Activated T-helper 1 cell treated with anti-CD3 and anti-CD28 coated beads, Interleukin-12 subunit alpha, Interleukin-12 subunit beta, Interleukin-2, Interleukin-4 antibody, amounts not matched to agents 30 ng/mL and 10 ng/mL and 1 ng/mL, durations not matched to agents 14 hours and 24 hours and 36 hours (primary cell): ENCODE measurements around the gene GOLPH3. TPM values are rescaled to one million over a fixed set of nuclear protein-coding genes. Genes with fewer than 3 reads are reported as not detected.
"Not testable (repeated sequence)": the region's sequence is repeated elsewhere in the genome, so short reads cannot be mapped to it uniquely, and the experiment has no call there.

ENCODE experiments used
- DNase-seq: peaks from one replicate; pipeline ENCODE4 v3.0.0; 2021; ENCODE audit warnings: low spot score
- H3K27ac Mint-ChIP-seq: one replicate; pipeline ENCODE4 v1.8.0; 2021; ENCODE audit warnings: mild to moderate bottlenecking, mixed read lengths
- H3K27me3 Mint-ChIP-seq: one replicate; pipeline ENCODE4 v1.8.0; 2022; ENCODE audit warnings: mild to moderate bottlenecking, moderate library complexity, mixed read lengths; ENCODE audit not compliant: insufficient read depth
- H3K36me3 Mint-ChIP-seq: one replicate; pipeline ENCODE4 v1.8.0; 2021; ENCODE audit warnings: low read depth, mixed read lengths
- H3K4me1 Mint-ChIP-seq: one replicate; pipeline ENCODE4 v1.8.0; 2021; ENCODE audit warnings: low read depth, mixed read lengths
- H3K4me3 Mint-ChIP-seq: one replicate; pipeline ENCODE4 v1.8.0; 2021; ENCODE audit warnings: mild to moderate bottlenecking, moderate library complexity, mixed read lengths
- H3K9me3 Mint-ChIP-seq: one replicate; pipeline ENCODE4 v1.8.0; 2021; ENCODE audit warnings: mixed read lengths
- intact Hi-C: fragments of 100-400 bp; cut with micrococcal nuclease; formaldehyde crosslinking; loops from one replicate; pipeline ENCODE4 v1.15.1; 2024
- total RNA-seq: library from RNA; stranded (reverse); gene quantifications from 2 replicates; pipeline ENCODE4 v1.2.3, GENCODE V29; 2022

The GOLPH3 gene
- total RNA-seq, 1 donor from 2014 or later, result 85.1 TPM

DNA sequence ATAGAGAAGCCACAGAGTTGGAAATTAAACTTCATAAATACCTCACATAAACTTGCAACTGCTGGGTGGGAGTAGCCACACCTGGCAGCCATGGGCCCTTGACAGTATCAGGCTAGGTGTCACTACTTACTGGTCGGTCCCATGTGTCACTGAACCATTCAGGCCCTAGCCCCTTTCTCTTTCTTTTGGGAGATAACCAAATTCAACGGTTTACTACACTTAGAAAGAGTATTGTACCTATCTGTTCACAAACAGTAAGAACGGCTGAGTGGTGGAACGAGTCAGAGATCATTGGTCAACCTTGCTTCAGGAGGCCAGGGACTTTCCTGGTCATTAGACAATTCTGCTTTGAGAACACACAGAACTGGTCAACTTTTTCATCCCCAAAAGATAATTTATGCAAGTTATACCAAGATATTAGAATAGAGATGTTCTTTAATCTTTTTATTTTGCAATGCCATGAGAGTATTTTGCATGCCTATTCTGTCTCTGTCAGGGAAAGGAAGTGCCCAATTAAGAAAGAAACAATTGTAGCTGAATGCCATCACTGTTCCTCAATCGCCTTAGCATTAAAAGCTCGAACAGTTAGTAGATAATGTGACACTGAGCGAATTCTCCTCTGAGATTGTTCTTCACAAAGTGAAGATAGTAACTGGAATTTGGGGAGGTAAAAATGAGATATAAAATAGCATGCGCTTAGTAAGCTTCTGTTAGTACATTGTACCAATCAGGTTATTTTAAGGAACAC, 50.9 kb downstream of the GOLPH3 start:
- no peaks in the 10 kb centered on the region for H3K27me3 Mint-ChIP-seq
- H3K4me3 Mint-ChIP-seq, result no peak overlapping the region
- no peak overlapping the region for H3K27ac Mint-ChIP-seq
- H3K36me3 Mint-ChIP-seq, result peaks cover 39% of the 10 kb centered on the region
- peaks cover 25% of the 10 kb centered on the region for H3K4me1 Mint-ChIP-seq
- no peaks in the 10 kb centered on the region for H3K9me3 Mint-ChIP-seq
- intact Hi-C loops, result loop anchor here (5.0 kb wide), 1 partner anchor 49 kb away; the partner anchor contains the start of gene GOLPH3
- no peak for DNase-seq

- H3K27me3 Mint-ChIP-seq, DNase-seq, H3K27ac Mint-ChIP-seq, H3K4me3 Mint-ChIP-seq, intact Hi-C loops, H3K9me3 Mint-ChIP-seq: not testable (repeated sequence)
- Mint-ChIP-seq H3K4me1 (peaks cover 46% of the 10 kb centered on the region), H3K36me3 (peaks cover 40% of the 10 kb centered on the region)
Measured at GRCh38 chr5:32118922-32119321, 55.2 kb downstream of the GOLPH3 start.

DNA sequence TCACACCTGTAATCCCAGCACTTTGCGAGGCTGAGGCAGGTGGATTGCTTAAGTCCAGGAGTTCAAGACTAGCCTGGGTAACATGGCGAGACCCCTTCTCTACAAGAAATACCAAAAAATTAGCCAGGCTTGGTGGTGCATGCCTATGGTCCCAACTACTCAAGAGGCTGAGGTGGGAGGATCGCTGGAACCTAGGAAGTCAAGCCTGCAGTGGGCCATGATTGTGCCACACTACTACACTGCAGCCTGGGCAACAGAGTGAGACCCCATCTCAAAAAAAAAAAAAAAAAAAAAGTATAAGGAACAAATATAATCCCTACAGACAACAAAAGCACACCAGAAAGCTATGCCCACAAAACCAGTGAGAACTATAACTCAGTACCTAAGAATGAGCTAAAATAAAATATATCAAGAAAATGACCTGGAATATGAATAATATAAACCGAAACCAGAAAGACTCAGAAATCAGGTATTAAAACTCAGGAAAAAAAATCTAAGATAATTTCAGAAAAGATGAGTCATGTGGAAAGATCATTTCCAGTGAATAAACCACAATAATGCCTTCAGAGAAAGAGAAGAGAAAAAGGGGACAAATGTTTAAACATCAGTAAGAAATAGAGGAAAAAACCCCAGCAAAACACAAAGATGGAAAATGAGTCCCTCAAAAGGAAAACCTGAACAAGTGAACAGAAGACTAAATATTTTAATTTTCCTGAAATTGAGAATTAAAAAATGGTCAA, 57.4 kb downstream of the GOLPH3 start:
- H3K4me1 Mint-ChIP-seq, result peaks cover 33% of the 10 kb centered on the region
- no peaks in the 10 kb centered on the region for H3K9me3 Mint-ChIP-seq
- H3K27ac Mint-ChIP-seq, result peak overlapping the region; percentile 80
- H3K27me3 Mint-ChIP-seq, result no peaks in the 10 kb centered on the region
- intact Hi-C loops, result no loop called here
- peaks cover 38% of the 10 kb centered on the region for H3K36me3 Mint-ChIP-seq
- no peak for DNase-seq
- H3K4me3 Mint-ChIP-seq, result peak overlapping the region; percentile 13

GRCh38 chr5:32115985-32116384, 58.1 kb downstream of the GOLPH3 start:
- DNase-seq, result no peak
- Mint-ChIP-seq H3K27ac (peak overlapping the region; percentile 80), H3K4me3 (no peak overlapping the region), H3K27me3 (no peaks in the 10 kb centered on the region), H3K4me1 (peaks cover 34% of the 10 kb centered on the region), H3K9me3 (no peaks in the 10 kb centered on the region), H3K36me3 (peaks cover 41% of the 10 kb centered on the region)
- intact Hi-C loops, result no loop called here

DNA sequence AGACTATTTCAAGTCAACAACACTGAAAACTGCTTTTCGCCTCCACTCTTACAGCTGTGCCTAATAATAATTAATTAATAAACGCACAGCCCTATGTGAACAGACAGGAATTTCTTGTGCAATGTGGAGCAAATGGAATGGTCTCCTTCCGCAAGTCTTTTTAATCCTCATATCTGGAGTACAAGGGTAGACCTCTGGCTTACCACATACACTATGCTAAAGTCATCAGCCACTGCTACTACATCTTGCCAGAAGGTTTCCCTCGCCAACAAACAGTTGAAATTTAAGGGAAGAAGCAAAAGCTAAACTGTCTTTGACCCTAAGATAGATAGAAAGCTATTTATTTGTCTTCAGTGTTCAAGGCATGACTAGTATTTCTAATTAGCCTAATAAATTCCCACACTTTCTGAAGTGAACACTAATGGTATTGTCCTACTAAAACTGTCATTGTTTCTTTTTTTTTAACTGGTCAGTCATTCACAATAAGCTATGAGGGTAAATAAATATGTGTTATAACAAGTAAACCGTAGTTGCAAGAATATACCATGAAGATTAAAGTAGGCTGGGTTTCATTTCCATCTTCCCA, 63.9 kb downstream of the GOLPH3 start:
- no peak overlapping the region for H3K4me3 Mint-ChIP-seq
- H3K27me3 Mint-ChIP-seq, result no peaks in the 10 kb centered on the region
- H3K36me3 Mint-ChIP-seq, result peaks cover 28% of the 10 kb centered on the region
- peaks cover 8% of the 10 kb centered on the region for H3K4me1 Mint-ChIP-seq
- DNase-seq, result no peak
- no peak overlapping the region for H3K27ac Mint-ChIP-seq
- intact Hi-C loops, result no loop called here
- no peaks in the 10 kb centered on the region for H3K9me3 Mint-ChIP-seq

DNA sequence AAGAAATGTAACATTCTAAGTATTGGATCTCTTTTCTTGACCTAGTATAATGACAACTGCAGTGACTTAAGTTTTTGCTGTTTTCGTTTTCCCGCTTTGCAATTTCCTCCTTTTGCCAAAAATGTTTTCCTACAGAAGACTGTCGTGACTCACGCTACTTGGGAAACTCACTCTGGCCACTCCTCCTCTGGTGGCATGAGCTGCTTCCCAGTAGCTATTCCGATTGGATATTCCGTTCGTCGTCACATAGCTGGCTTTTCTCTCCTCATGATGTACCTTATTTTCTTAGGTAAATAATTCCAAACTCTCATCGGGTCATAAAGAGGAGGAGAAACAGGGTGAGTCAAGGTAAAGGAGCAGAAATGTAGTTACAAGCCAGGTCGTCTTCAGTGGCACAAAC, 64.9 kb downstream of the GOLPH3 start:
- Mint-ChIP-seq H3K9me3 (no peaks in the 10 kb centered on the region), H3K4me1 (peaks cover 6% of the 10 kb centered on the region), H3K36me3 (peaks cover 26% of the 10 kb centered on the region), H3K4me3 (no peak overlapping the region), H3K27ac (no peak overlapping the region), H3K27me3 (no peaks in the 10 kb centered on the region)
- intact Hi-C loops, result loop anchor here (5.0 kb wide), 1 partner anchor 218 kb away; no protein-coding TSS in a partner anchor
- DNase-seq, result no peak

- Mint-ChIP-seq H3K9me3 (no peaks in the 10 kb centered on the region), H3K27me3 (no peaks in the 10 kb centered on the region), H3K36me3 (peaks cover 26% of the 10 kb centered on the region), H3K27ac (no peak overlapping the region), H3K4me1 (peaks cover 6% of the 10 kb centered on the region), H3K4me3 (no peak overlapping the region)
- no peak for DNase-seq
- intact Hi-C loops, result loop anchor here (5.0 kb wide), 1 partner anchor 219 kb away; no protein-coding TSS in a partner anchor
Measured at GRCh38 chr5:32108167-32108566, 66.0 kb downstream of the GOLPH3 start.

DNA sequence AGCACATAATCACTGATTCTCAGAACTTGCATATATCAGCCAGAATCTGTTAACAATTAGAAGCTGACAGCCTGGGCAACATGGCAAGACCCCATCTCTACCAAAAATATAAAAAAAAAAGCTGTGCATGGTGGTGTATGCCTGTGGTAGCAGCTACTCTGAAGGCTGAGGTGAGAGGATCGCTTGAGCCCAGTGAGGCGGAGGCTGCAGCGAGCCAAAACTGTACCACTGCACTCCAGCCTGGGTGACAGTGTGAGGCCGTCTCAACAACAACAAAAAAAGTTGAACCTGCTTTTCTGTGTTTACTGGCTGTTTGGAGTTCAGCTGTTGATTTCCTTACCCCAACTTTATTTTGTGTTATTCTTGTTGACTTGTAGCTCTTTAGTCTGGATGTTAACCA, 66.8 kb downstream of the GOLPH3 start:
- Mint-ChIP-seq H3K36me3 (peaks cover 24% of the 10 kb centered on the region), H3K4me1 (peaks cover 6% of the 10 kb centered on the region), H3K27me3 (no peaks in the 10 kb centered on the region), H3K27ac (no peak overlapping the region), H3K9me3 (no peaks in the 10 kb centered on the region), H3K4me3 (no peak overlapping the region)
- intact Hi-C loops, result loop anchor here (5.0 kb wide), 1 partner anchor 220 kb away; no protein-coding TSS in a partner anchor
- no peak for DNase-seq

DNA sequence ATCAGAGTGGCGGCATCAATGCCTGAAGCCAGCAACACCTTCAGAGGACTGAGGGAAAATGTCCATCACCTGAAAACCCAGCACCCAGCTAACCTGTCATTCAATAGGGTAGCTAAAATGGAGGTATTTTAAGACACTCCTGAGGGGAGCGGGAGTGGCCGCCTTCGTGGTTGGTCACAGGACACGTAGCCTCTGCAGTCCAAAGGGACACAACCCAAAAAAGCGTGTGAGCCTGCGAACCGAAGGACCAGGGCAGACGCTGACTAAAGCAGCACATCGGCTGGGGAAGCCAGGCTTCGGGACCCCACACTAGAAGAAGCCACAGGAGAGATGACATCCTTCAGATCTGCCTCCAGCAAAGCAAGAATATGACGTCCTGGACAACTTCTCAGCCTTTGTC, 70.6 kb downstream of the GOLPH3 start:
- no peaks in the 10 kb centered on the region for H3K27me3 Mint-ChIP-seq
- DNase-seq, result no peak
- H3K4me1 Mint-ChIP-seq, result no peaks in the 10 kb centered on the region
- H3K4me3 Mint-ChIP-seq, result no peak overlapping the region
- intact Hi-C loops, result no loop called here
- peaks cover 10% of the 10 kb centered on the region for H3K36me3 Mint-ChIP-seq
- H3K9me3 Mint-ChIP-seq, result no peaks in the 10 kb centered on the region
- no peak overlapping the region for H3K27ac Mint-ChIP-seq

- H3K4me3 Mint-ChIP-seq, result no peak overlapping the region
- no peaks in the 10 kb centered on the region for H3K4me1 Mint-ChIP-seq
- no peaks in the 10 kb centered on the region for H3K27me3 Mint-ChIP-seq
- no peaks in the 10 kb centered on the region for H3K9me3 Mint-ChIP-seq
- no peak overlapping the region for H3K27ac Mint-ChIP-seq
- DNase-seq, result no peak
- H3K36me3 Mint-ChIP-seq, result peaks cover 8% of the 10 kb centered on the region
- intact Hi-C loops, result no loop called here
Measured at GRCh38 chr5:32102254-32102986, 71.7 kb downstream of the GOLPH3 start.

DNA sequence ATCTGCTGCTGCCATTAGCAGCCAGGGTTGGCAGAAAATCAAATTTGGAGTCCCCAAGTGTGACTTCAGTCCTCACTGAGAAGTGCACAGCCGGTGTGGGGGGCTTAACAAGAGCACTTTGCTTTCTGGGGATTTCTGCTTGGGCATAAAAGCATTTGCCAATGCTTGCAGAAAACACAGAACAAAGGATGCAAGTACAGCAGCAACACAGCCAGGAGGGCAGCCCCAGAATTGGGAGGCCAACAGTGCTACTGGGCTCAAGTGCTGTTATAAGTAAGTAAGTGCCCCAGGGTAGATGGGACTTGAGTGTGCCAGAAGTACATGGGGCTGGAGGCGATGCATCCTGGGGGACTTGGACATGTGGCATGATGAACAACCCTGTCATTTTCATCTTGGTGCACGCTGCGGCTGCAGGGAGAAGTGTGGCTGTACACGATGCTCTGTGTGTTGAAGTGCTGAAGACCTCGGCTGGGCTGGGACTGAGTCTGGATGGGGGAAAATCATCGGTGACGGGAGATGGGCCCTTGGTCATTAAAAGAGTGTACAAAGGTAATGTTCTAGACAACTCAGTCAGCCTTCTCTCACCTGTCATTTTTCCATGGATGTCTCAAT, 73.3 kb downstream of the GOLPH3 start:
- intact Hi-C loops, result no loop called here
- H3K27ac Mint-ChIP-seq, result no peak overlapping the region
- H3K4me3 Mint-ChIP-seq, result no peak overlapping the region
- H3K27me3 Mint-ChIP-seq, result no peaks in the 10 kb centered on the region
- H3K4me1 Mint-ChIP-seq, result no peaks in the 10 kb centered on the region
- peaks cover 8% of the 10 kb centered on the region for H3K36me3 Mint-ChIP-seq
- no peaks in the 10 kb centered on the region for H3K9me3 Mint-ChIP-seq
- DNase-seq, result no peak

- intact Hi-C loops, result no loop called here
- Mint-ChIP-seq H3K9me3 (no peaks in the 10 kb centered on the region), H3K4me1 (no peaks in the 10 kb centered on the region), H3K27ac (no peak overlapping the region), H3K36me3 (peaks cover 6% of the 10 kb centered on the region), H3K4me3 (no peak overlapping the region), H3K27me3 (no peaks in the 10 kb centered on the region)
- no peak for DNase-seq
Measured at GRCh38 chr5:32100230-32100629, 73.9 kb downstream of the GOLPH3 start.
